Activated CD8-positive, alpha-beta memory T cell treated with anti-CD3 and anti-CD28 coated beads, Interleukin-2, amount 10 ng/mL, durations not matched to agents 7 days and 5 days (primary cell): ENCODE results near the gene OR2H1. TPM values are rescaled to one million over a fixed set of nuclear protein-coding genes. Genes with fewer than 3 reads are reported as not detected.

Experiments used
- ATAC-seq: fragments of 150-1000 bp; cut with Tn5 transposase; one replicate; pipeline ENCODE4 v1.10.0; 2021; ENCODE audit warnings: moderate library complexity
- CTCF ChIA-PET: fragments of 350-600 bp; sonication (Branson Sonifier 250); formaldehyde crosslinking; loops from one replicate; lab custom pipeline; 2021; ENCODE audit warnings: antibody characterized with exemption; lab: Charles Lee
- DNase-seq: peaks from one replicate; pipeline ENCODE4 v3.0.0-alpha.2; 2020
- H3K27ac Mint-ChIP-seq: one replicate; pipeline ENCODE4 v1.8.0; 2021; ENCODE audit warnings: mild to moderate bottlenecking, mixed read lengths
- H3K27me3 Mint-ChIP-seq: one replicate; pipeline ENCODE4 v1.8.0; 2021; ENCODE audit warnings: mixed read lengths
- H3K36me3 Mint-ChIP-seq: one replicate; pipeline ENCODE4 v1.8.0; 2021; ENCODE audit warnings: mild to moderate bottlenecking, mixed read lengths
- H3K4me1 Mint-ChIP-seq: one replicate; pipeline ENCODE4 v1.8.0; 2021; ENCODE audit warnings: mixed read lengths
- H3K4me3 Mint-ChIP-seq: one replicate; pipeline ENCODE4 v1.8.0; 2021; ENCODE audit warnings: mild to moderate bottlenecking, moderate library complexity, mixed read lengths
- H3K9me3 Mint-ChIP-seq: one replicate; pipeline ENCODE4 v1.8.0; 2022; ENCODE audit warnings: low read depth, mixed read lengths
- total RNA-seq, 2 experiments: library from RNA; stranded (reverse); gene quantifications; one replicate each; pipeline ENCODE4 v1.2.3, GENCODE V29; 2021

Gene OR2H1
- total RNA-seq, 2 experiments from 2014 or later, result not detected

DNA sequence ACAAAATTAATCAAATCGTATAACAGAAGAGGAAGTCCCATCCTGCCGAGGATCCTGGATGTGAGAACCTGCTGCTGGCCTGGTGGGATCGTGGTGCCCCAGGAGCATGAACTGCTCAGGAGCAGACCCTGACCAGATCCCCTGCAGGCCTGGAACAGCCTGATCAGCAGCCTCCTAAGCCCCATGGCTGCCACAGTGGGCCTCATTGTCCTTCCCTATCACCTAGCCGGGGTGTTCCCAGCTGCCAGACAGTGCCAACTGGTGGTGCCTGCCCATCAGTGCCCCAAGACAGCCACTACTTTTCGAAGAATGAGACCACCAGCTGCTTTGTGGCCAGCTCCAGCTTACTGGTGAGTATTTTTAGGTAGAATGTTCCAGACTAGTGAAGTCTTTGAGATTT lies 50.4 kb downstream of the OR2H1 start:
- Mint-ChIP-seq H3K4me1 (peaks cover 26% of the 10 kb centered on the region), H3K27ac (no peak overlapping the region), H3K9me3 (no peaks in the 10 kb centered on the region), H3K4me3 (no peak overlapping the region), H3K27me3 (peaks cover 8% of the 10 kb centered on the region), H3K36me3 (no peaks in the 10 kb centered on the region)
- DNase-seq, result no peak
- CTCF ChIA-PET, result no interaction called here
- no peak for ATAC-seq

DNA sequence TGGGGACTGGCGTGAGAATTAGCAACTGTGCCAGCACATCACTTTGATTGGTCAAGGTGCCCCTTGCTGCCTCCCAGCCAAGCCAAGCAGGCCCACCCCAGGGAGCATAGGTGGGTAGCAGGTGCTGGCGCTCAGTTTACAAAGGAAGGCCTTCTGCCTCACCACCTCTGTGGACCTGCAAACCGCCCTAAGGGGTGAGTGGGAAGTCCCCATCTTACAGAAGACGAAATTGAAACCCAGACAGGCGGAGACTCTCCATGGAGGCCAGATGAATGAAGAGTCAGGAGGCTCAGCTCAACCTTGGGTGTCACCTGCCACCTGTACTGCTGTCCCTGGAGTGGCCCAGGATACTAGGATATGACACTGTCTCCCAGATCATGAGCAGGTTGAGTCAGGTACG lies 52.3 kb downstream of the OR2H1 start:
- peaks cover 8% of the 10 kb centered on the region for H3K27me3 Mint-ChIP-seq
- no peak overlapping the region for H3K4me3 Mint-ChIP-seq
- H3K9me3 Mint-ChIP-seq, result no peaks in the 10 kb centered on the region
- H3K4me1 Mint-ChIP-seq, result peaks cover 26% of the 10 kb centered on the region
- H3K27ac Mint-ChIP-seq, result no peak overlapping the region
- CTCF ChIA-PET, result no interaction called here
- no peak for ATAC-seq
- H3K36me3 Mint-ChIP-seq, result no peaks in the 10 kb centered on the region
- peak; percentile 42 for DNase-seq

DNA sequence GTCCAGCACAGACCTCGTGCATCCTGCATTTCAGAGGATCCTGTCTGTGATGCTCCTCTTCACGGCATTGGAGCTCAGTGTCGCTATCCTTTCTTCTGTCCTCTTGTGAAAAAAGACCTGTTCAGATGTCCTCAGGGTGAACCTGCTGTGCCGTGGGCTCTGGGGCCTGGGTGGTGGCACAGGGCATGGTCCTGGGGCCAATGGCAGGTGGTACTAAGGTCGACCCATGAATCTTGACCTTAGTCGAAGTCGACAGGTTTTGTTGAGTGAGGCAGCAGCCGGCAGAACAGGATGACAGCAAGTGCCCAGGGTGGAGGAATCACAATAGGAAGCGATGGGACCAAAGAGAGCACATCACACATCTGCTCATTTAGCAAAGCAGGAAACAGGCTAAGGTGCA lies 52.8 kb downstream of the OR2H1 start:
- CTCF ChIA-PET, result no interaction called here
- ATAC-seq (no peak), DNase-seq (peak; percentile 12)
- peaks cover 26% of the 10 kb centered on the region for H3K4me1 Mint-ChIP-seq
- H3K27me3 Mint-ChIP-seq, result peaks cover 7% of the 10 kb centered on the region
- no peaks in the 10 kb centered on the region for H3K9me3 Mint-ChIP-seq
- H3K4me3 Mint-ChIP-seq, result no peak overlapping the region
- H3K27ac Mint-ChIP-seq, result no peak overlapping the region
- no peaks in the 10 kb centered on the region for H3K36me3 Mint-ChIP-seq

DNA sequence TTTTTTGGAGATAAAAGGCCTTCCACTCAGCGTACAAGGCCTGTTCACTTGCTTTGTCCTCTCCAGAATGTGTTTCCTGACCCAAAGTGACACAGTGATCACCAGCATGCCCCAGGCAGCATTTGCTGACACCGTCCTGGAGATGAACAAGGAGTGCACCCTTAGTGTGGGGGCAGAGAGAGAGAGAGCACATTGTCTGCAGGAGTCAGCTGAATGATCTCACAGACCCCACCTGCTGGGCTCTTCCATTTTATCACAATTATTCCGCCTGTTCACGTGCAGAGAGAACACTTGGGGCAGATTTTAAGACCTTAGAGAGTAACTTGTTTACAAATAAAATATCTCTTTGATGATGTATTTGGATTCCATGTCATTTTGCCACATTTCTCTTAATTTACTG lies 53.2 kb downstream of the OR2H1 start:
- CTCF ChIA-PET, result no interaction called here
- H3K4me1 Mint-ChIP-seq, result peaks cover 30% of the 10 kb centered on the region
- no peaks in the 10 kb centered on the region for H3K36me3 Mint-ChIP-seq
- H3K9me3 Mint-ChIP-seq, result no peaks in the 10 kb centered on the region
- H3K27ac Mint-ChIP-seq, result no peak overlapping the region
- no peak overlapping the region for H3K4me3 Mint-ChIP-seq
- H3K27me3 Mint-ChIP-seq, result peaks cover 5% of the 10 kb centered on the region
- DNase-seq (peak; percentile 33), ATAC-seq (no peak)

DNA sequence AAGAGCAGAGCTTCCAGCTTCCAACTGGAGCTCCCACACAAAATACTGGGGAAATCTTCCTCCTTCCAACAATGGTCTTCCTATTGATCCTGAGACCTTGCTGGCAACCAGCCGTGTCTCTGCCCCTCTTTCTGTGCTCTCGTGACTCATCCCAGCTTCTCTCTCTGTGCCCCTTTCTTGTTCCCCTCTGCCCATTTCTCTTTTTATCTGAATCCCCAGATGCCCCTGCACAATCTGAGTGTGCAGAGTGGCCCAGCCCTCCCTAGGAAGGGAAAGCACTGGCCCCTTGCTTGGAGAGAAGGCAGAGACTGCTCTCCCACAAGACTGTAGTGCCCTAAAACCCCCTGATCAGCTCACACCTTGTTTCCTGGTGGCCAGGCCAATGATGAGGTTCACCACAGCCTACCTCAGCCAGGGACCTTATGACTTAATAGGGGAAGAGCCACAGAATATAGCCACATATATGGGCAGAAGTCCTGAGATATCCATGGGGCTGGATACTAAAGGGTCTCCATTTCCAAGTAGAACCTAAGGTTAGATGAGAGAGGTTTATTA lies 53.9 kb downstream of the OR2H1 start:
- H3K27ac Mint-ChIP-seq, result no peak overlapping the region
- CTCF ChIA-PET, result interaction anchor here (0.6 kb wide), 1 partner anchor 106 kb away, joined by 4 read pairs; no protein-coding TSS in a partner anchor
- H3K36me3 Mint-ChIP-seq, result no peaks in the 10 kb centered on the region
- H3K4me3 Mint-ChIP-seq, result no peak overlapping the region
- H3K9me3 Mint-ChIP-seq, result no peaks in the 10 kb centered on the region
- ATAC-seq (no peak), DNase-seq (peak; percentile 35)
- peaks cover 32% of the 10 kb centered on the region for H3K4me1 Mint-ChIP-seq
- H3K27me3 Mint-ChIP-seq, result peaks cover 5% of the 10 kb centered on the region

Other genes starting within 250 kb of the OR2H1 start
- not detected for gene OR14J1, start 155.5 kb upstream of the OR2H1 start, total RNA-seq
- gene OR5V1, start 88.3 kb upstream of the OR2H1 start, total RNA-seq, result not detected
- gene OR12D3, start 81.9 kb upstream of the OR2H1 start, total RNA-seq, result not detected
- not detected for gene OR12D2, start 61.5 kb upstream of the OR2H1 start, total RNA-seq
- not detected for gene OR12D1, start 42.2 kb upstream of the OR2H1 start, total RNA-seq
- gene OR10C1, start 17.8 kb upstream of the OR2H1 start, total RNA-seq, result not detected
- not detected for gene OR11A1, start 84 bp upstream of the OR2H1 start, total RNA-seq
- not detected for gene MAS1L, start 30.8 kb downstream of the OR2H1 start, total RNA-seq
- 1 to 10 TPM in 1 of 2 experiments, not detected in 1; 1.6 TPM for gene UBD, start 102.6 kb downstream of the OR2H1 start, total RNA-seq
- gene OR2H2, start 128.0 kb downstream of the OR2H1 start, total RNA-seq, result not detected
- 1 to 10 TPM; 6.0 to 8.1 TPM for gene GABBR1, start 176.0 kb downstream of the OR2H1 start, total RNA-seq
- gene MOG, start 199.9 kb downstream of the OR2H1 start, total RNA-seq, result not detected
- gene ZFP57, start 224.0 kb downstream of the OR2H1 start, total RNA-seq, result 10 to 100 TPM; 14.1 to 16.1 TPM